ENCODE measurements around the gene ATAD3A.
"Not testable (repeated sequence)": the region's sequence is repeated elsewhere in the genome, so short reads cannot be mapped to it uniquely, and the experiment has no call there.

GRCh38 chr1:1518621-1519007 is 6.7 kb downstream of the ATAD3A start:
- TF ChIP-seq CTCF (conservative IDR thresholded peaks at IDR 0.05; ENCODE audit: low read depth, low read length); EZH2 (IDR thresholded peaks at IDR 0.05; ENCODE audit: borderline replicate concordance, low read depth, low read length, poor library complexity, severe bottlenecking): not testable (repeated sequence)
